Subcutaneous abdominal adipose tissue (tissue), 5 donors: Measurements from ENCODE around the gene PPP6R3.

ENCODE experiments used
- H3K27ac ChIP-seq: one replicate; pipeline ENCODE4 v1.7.0; 2013; ENCODE audit warnings: low read depth, mild to moderate bottlenecking, inconsistent platforms, low read length, moderate library complexity
- H3K27me3 ChIP-seq, 5 donors: one replicate each; pipeline ENCODE4 v1.7.0; 2013; ENCODE audit warnings: low read length in 5 of 5, inconsistent platforms in 1 of 5; ENCODE audit not compliant: control insufficient read depth in 5 of 5, insufficient read depth in 4 of 5
- H3K36me3 ChIP-seq, 5 donors: one replicate each; pipeline ENCODE4 v1.7.0; 2013; ENCODE audit warnings: low read length in 5 of 5; ENCODE audit not compliant: control insufficient read depth in 5 of 5, insufficient read depth in 5 of 5
- H3K4me1 ChIP-seq, 5 donors: one replicate each; pipeline ENCODE4 v1.7.0; 2013; ENCODE audit warnings: low read length in 5 of 5, mild to moderate bottlenecking in 3 of 5, moderate library complexity in 1 of 5; ENCODE audit not compliant: control insufficient read depth in 5 of 5, insufficient read depth in 5 of 5
- H3K4me3 ChIP-seq, 5 donors: one replicate each; pipeline ENCODE4 v1.7.0; 2013; ENCODE audit warnings: low read length in 5 of 5, low read depth in 1 of 5
- H3K9ac ChIP-seq, 5 donors: one replicate each; pipeline ENCODE4 v1.7.0; 2013; ENCODE audit warnings: low read length in 5 of 5, mild to moderate bottlenecking in 4 of 5, moderate library complexity in 3 of 5
- H3K9me3 ChIP-seq, 5 donors: one replicate each; pipeline ENCODE4 v1.7.0; 2013; ENCODE audit warnings: low read length in 5 of 5; ENCODE audit not compliant: control insufficient read depth in 5 of 5
- donor health status: healthy.
- donor health status: healthy.
- donor health status: healthy.
- donor health status: healthy.
- donor health status: healthy.

PPP6R3 gene

DNA sequence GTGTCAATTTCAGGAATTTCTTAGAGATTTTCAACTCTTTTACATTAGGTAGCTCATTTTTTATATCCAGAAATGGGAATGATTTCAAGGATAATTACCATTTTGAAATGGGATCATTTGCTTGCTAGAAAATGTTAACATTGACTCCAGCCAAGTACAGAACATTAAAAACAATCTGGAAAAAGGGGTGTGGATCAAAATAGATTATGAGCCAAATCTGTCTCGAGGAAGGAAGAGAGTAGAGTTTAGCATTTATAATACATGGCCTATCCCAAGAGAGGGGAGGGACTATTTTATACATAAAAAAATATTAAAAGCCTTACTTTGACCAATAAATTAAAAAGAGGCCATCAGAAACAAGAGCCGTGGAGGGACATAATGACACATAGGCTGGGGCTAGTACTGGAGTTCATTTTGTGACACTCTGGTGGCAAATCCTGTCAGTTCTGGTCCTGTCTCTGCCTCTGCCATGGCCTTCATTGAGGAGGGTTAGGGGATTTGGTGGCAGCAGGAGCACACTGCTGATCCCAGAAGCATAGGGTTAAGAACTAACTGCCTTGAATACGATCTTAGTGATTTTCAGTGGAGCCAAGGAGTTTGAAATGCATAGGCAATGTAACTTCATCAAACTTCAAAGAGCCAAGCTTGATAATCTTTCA is 20.4 kb downstream of the PPP6R3 start:
- Histone ChIP-seq H3K9ac (peak overlapping the region in 1 of 5 donors; percentile 32), H3K4me1 (peaks cover 0 to 32% (median 21%) of the 10 kb centered on the region in 5 donors), H3K27me3 (no peaks in the 10 kb centered on the region), H3K36me3 (peaks cover 0 to 4% (median 0%) of the 10 kb centered on the region in 5 donors), H3K4me3 (no peak overlapping the region), H3K9me3 (no peaks in the 10 kb centered on the region), H3K27ac (peak overlapping the region; percentile 26)

DNA sequence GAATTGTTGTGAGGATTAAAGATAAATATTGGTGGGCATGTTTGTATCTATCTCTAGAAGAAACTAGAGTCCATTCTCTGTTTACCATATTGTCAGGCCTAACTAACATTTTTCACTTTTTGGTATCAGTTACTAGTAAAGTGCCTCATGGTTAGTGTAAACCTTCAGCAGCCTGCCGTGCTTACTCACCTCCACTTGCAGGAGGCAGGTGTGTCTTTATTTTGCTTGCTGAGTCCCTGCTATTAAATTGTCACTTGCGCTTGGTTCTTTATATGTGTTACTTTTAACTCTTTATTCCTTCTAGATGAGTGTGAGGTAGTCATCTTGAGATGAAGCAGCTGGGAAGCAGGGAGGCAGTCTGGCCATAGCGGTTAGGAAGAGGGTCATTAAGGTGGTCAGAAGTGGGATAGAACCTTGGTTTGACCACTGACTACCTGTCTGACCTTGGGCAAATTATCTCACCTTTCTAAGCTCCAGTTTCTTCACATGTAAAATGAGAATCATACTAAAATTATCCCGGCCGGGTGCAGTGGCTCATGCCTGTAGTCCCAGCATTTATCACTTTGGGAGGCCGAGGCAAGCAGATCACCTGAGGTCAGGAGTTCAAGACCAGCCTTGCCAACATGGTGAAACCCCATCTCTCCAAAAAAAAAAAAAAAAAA is 21.2 kb downstream of the PPP6R3 start:
- Histone ChIP-seq H3K4me3 (no peak overlapping the region), H3K9me3 (no peaks in the 10 kb centered on the region), H3K9ac (no peak overlapping the region), H3K36me3 (peaks cover 0 to 4% (median 0%) of the 10 kb centered on the region in 5 donors), H3K4me1 (peaks cover 0 to 32% (median 21%) of the 10 kb centered on the region in 5 donors), H3K27me3 (no peaks in the 10 kb centered on the region), H3K27ac (peak overlapping the region; percentile 26)

DNA sequence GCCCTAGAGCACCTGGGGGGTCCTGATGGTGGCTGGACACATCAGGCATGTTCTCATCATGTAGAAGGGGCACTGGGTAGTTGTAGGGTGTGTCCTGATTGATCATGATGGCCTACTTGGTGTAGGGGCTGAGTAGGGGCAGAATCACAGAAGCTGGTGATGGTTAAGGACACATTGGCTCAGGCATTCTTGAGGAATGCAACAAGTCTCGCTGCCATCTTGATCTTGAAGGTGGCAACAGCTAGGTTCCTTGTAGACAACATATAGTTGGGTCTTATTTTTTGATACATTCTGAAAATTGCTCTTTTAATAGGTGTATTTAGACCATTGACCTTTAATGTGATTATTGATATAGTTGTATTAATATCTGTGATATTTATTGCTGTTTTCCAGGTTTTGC is 28.1 kb downstream of the PPP6R3 start:
- Histone ChIP-seq H3K27me3 (no peaks in the 10 kb centered on the region), H3K27ac (no peak overlapping the region), H3K4me1 (peaks cover 0 to 16% (median 3%) of the 10 kb centered on the region in 5 donors), H3K36me3 (peaks cover 0 to 4% (median 0%) of the 10 kb centered on the region in 5 donors), H3K9ac (no peak overlapping the region), H3K4me3 (no peak overlapping the region), H3K9me3 (no peaks in the 10 kb centered on the region)

DNA sequence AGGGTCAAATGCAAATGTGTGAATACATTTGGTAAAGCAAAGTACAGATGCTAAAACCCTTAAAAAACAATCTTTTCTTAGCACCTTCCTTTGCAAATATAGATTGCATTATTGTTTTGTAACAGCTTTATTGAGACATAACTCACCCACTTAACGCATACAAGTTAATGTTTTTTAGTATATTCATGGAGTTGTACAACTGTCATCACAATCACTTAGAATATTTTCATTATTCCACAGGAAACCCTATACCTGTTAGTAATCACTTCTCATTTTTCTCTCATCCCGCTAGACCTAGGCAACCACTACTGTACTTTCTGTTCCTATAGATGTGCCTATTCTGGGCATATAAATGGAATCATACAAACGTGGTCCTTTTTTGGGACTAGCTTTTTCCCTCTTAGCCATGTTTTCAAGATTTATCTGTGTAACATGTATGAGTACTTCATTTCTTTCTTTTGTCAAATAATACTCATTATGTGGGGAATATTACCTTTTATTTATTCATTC is 34.7 kb downstream of the PPP6R3 start:
- Histone ChIP-seq H3K4me3 (no peak overlapping the region), H3K9ac (no peak overlapping the region), H3K4me1 (peaks cover 3 to 33% (median 24%) of the 10 kb centered on the region in 5 donors), H3K27ac (no peak overlapping the region), H3K9me3 (no peaks in the 10 kb centered on the region), H3K27me3 (no peaks in the 10 kb centered on the region), H3K36me3 (no peaks in the 10 kb centered on the region)

DNA sequence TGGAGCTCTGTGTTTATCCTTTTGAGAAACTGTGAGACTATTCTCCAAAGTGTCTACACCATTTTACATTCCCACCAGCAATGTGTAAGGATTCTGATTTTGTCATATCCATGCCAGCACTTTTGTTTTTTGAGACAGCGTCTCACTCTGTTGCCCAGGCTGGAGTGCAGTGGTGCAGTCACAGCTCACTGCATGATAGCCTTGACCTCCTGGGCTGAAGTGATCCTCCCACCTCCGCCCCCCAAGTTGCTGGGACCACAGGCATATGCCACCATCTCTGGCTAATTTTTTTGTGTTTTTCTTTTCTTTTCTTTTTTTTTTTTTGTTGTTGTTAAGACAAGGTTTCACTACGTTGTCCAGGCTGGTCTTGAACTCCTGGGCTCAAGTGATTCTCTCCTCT is 35.3 kb downstream of the PPP6R3 start:
- Histone ChIP-seq H3K4me3 (no peak overlapping the region), H3K36me3 (no peaks in the 10 kb centered on the region), H3K4me1 (peaks cover 3 to 32% (median 28%) of the 10 kb centered on the region in 5 donors), H3K27ac (no peak overlapping the region), H3K9me3 (no peaks in the 10 kb centered on the region), H3K9ac (no peak overlapping the region), H3K27me3 (no peaks in the 10 kb centered on the region)

DNA sequence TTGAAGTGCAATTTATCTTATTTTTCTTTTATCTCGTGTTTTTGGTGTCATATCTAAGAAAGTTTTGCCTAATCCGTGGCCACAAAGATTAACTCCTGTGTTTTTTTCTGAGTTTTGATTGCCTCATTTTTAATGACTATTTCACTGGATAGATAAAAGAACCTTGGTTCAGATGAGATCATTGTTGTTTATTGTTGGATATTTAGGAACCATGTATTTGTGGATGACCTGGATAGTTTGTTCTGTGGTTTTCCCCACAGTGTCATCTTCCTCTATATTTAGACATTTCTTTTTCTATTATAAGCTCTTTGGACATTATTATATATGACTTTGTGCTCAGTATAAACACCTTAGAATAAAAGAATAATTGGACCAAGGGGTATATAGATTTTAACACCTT is 37.2 kb downstream of the PPP6R3 start:
- Histone ChIP-seq H3K4me3 (no peak overlapping the region), H3K9ac (no peak overlapping the region), H3K27me3 (no peaks in the 10 kb centered on the region), H3K4me1 (peaks cover 3 to 37% (median 32%) of the 10 kb centered on the region in 5 donors), H3K36me3 (no peaks in the 10 kb centered on the region), H3K9me3 (no peaks in the 10 kb centered on the region), H3K27ac (no peak overlapping the region)

DNA sequence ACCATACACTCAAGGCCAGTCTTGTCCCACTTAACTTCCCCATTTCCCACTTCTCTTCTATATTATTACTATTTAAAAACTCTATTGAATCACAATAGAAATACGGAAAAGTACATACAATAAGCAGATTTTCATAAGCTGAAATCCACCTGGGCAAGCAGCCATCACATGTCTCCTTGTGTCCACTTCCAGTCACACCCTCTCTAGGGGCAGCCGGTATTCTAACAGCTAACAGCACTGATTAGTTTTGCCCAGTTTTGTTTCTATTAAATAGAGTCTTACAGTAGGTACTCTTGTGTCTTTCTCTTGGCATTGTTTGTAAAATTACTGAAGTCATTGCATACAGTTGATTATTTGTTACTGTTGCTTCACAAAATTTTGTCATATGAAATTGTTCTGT is 37.8 kb downstream of the PPP6R3 start:
- H3K4me3 ChIP-seq: no peak overlapping the region
- no peak overlapping the region for H3K27ac ChIP-seq
- H3K9ac ChIP-seq: no peak overlapping the region
- H3K36me3 ChIP-seq: no peaks in the 10 kb centered on the region
- H3K9me3 ChIP-seq: no peaks in the 10 kb centered on the region
- peaks cover 3 to 40% (median 37%) of the 10 kb centered on the region in 5 donors for H3K4me1 ChIP-seq
- H3K27me3 ChIP-seq: no peaks in the 10 kb centered on the region

DNA sequence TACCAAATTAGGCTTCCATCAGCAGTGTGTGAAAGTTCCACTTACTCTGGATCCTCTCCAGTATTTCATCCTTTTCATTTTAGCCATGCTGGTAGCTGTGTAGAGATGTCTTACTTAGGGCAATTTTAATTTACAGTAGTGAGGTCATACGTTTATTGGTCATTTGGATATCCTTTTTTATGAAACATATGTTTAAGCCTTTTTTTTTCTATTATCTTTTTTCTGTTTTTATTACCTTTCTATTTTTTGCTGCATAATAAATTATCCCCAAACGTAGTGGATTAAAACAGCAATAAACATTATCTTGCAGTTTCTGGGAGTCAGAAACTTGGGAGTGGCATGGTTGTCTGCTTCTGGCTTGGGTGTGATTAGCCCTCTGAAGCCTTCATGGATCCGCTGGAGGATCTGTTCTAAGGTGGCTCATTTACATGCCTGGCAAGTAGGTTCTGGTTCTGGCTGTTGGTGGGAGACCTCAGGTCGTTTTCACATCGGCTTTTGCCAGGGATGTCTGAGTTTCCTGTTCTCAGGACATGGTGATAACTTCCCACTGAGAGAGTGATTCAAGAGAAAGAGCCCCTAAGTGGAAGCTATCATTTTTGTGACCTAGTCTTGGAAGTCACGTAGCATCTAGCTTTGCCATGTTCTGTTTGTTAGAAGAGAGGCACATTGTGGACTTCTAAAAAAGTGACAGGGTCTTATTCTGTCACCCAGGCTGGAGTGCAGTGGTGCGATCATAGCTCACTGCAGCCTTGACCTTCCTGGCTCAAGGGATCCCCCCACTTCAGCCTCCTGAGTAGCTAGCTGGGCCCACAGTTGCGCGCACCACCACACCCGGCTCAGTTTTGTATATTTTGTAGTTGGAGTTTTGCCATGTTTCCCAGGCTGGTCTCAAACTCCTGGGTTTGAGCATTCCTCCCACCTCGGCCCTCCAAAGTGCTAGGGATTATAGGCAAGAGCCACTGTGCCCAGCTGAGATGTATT is 38.6 kb downstream of the PPP6R3 start:
- no peaks in the 10 kb centered on the region for H3K9me3 ChIP-seq
- no peak overlapping the region for H3K27ac ChIP-seq
- peaks cover 5 to 47% (median 43%) of the 10 kb centered on the region in 5 donors for H3K4me1 ChIP-seq
- H3K36me3 ChIP-seq: no peaks in the 10 kb centered on the region
- H3K4me3 ChIP-seq: no peak overlapping the region
- no peak overlapping the region for H3K9ac ChIP-seq
- no peaks in the 10 kb centered on the region for H3K27me3 ChIP-seq

DNA sequence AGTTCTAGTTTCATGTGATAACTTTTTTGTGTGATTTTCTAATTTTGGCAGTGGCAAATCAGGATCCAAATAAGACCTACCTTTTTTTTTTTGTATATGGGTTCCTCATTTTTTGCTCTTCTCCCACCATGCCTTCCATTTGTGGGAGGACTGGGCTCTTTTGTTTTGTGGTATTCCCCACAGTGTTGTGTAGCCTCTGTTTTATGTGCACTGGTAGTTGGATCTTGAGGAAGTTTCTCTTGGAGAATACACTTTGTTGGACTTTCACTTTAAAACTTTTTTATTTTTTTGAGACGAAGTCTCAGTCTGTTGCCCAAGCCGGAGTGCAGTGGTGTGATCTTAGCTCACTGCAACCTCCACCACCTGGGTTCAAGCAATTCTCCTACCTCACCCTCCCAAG is 39.7 kb downstream of the PPP6R3 start:
- H3K27me3 ChIP-seq: no peaks in the 10 kb centered on the region
- no peak overlapping the region for H3K9ac ChIP-seq
- H3K9me3 ChIP-seq: no peaks in the 10 kb centered on the region
- H3K4me1 ChIP-seq: peaks cover 5 to 51% (median 49%) of the 10 kb centered on the region in 5 donors
- no peaks in the 10 kb centered on the region for H3K36me3 ChIP-seq
- H3K4me3 ChIP-seq: no peak overlapping the region
- no peak overlapping the region for H3K27ac ChIP-seq
